HG02970 (cell line): ENCODE measurements around the gene GAGE1.
"Not testable (repeated sequence)": the region's sequence is repeated elsewhere in the genome, so short reads cannot be mapped to it uniquely, and the experiment has no call there.

Experiments used
- ATAC-seq: cut with Tn5 transposase; IDR thresholded peaks from one replicate; pipeline ENCODE4 v1.9.1; 2021; ENCODE audit warnings: mild to moderate bottlenecking, moderate library complexity, moderate number of reproducible peaks; ENCODE audit not compliant: unreplicated experiment, low FRiP score

Gene GAGE1, protein sequence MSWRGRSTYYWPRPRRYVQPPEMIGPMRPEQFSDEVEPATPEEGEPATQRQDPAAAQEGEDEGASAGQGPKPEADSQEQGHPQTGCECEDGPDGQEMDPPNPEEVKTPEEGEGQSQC

DNA sequence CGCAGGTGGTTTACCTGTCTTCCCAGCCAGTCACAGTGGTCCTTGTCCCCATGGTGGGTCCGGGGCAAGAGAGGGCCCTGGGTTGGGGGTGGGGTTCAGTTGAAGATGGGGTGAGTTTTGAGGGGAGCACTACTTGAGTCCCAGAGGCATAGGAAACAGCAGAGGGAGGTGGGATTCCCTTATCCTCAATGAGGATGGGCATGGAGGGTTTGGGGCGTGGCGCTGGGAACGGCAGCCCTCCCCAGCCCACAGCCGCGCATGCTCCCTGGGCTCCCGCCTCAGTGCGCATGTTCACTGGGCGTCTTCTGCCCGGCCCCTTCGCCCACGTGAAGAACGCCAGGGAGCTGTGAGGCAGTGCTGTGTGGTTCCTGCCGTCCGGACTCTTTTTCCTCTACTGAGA is at the start of gene GAGE1:
Gene GAGE1, plus strand, starts transcription at position 301 of the 400 bp plus-strand sequence. CDS start 1,155 bp downstream, outside the sequence.
- not testable (repeated sequence) for ATAC-seq

DNA sequence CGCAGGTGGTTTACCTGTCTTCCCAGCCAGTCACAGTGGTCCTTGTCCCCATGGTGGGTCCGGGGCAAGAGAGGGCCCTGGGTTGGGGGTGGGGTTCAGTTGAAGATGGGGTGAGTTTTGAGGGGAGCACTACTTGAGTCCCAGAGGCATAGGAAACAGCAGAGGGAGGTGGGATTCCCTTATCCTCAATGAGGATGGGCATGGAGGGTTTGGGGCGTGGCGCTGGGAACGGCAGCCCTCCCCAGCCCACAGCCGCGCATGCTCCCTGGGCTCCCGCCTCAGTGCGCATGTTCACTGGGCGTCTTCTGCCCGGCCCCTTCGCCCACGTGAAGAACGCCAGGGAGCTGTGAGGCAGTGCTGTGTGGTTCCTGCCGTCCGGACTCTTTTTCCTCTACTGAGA is 47.8 kb upstream of the GAGE1 start, which contains the start of gene GAGE12E:
Gene GAGE12E, plus strand, starts transcription at position 301 of the 400 bp plus-strand sequence. CDS start 1,155 bp downstream, outside the sequence.
- not testable (repeated sequence) for ATAC-seq

DNA sequence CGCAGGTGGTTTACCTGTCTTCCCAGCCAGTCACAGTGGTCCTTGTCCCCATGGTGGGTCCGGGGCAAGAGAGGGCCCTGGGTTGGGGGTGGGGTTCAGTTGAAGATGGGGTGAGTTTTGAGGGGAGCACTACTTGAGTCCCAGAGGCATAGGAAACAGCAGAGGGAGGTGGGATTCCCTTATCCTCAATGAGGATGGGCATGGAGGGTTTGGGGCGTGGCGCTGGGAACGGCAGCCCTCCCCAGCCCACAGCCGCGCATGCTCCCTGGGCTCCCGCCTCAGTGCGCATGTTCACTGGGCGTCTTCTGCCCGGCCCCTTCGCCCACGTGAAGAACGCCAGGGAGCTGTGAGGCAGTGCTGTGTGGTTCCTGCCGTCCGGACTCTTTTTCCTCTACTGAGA is 38.3 kb upstream of the GAGE1 start, which contains the start of gene GAGE12F:
Gene GAGE12F, plus strand, starts transcription at position 301 of the 400 bp plus-strand sequence. CDS start 1,155 bp downstream, outside the sequence.
- ATAC-seq, result not testable (repeated sequence)

DNA sequence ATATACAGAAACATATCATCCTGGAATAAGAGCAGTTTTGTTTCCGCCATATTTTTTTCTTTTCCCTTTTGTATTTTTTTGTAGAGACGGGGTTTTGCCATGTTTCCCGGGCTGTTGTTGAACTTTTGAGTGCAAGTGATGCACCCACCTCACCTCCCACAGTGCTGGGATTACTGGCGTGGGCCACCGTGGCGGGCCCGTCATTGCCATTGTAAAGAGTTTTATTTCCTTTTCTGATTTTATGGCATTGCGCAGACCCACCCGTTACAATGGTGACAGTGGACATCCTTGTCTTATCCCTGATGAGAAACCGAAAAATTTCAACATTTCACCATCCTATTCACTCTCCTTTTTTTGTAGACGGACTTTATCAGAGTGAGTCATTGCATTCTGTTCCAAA is 30.1 kb upstream of the GAGE1 start:
- not testable (repeated sequence) for ATAC-seq

DNA sequence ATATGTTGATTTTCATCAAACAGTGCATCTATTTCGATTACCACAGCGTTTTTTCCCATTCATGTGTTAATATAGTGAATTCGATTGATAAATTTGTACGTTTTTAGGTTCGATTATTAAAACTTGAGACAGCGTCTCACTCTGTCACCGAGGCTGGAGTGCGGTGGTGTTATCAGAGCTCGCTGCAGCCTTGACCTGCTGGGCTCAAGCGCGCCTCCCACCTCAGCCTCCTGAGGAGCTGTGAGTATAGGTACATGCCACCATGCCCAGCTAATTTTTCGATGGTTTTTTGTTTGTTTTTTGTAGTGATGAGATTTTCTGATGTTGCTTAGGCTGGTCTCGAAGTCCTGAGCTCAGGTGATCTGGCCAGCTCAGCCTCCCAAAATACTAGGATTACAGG is 29.7 kb upstream of the GAGE1 start:
- not testable (repeated sequence) for ATAC-seq

DNA sequence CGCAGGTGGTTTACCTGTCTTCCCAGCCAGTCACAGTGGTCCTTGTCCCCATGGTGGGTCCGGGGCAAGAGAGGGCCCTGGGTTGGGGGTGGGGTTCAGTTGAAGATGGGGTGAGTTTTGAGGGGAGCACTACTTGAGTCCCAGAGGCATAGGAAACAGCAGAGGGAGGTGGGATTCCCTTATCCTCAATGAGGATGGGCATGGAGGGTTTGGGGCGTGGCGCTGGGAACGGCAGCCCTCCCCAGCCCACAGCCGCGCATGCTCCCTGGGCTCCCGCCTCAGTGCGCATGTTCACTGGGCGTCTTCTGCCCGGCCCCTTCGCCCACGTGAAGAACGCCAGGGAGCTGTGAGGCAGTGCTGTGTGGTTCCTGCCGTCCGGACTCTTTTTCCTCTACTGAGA is 28.7 kb upstream of the GAGE1 start, which contains the start of gene GAGE12G:
Gene GAGE12G, plus strand, starts transcription at position 301 of the 400 bp plus-strand sequence. CDS start 1,155 bp downstream, outside the sequence.
- not testable (repeated sequence) for ATAC-seq

DNA sequence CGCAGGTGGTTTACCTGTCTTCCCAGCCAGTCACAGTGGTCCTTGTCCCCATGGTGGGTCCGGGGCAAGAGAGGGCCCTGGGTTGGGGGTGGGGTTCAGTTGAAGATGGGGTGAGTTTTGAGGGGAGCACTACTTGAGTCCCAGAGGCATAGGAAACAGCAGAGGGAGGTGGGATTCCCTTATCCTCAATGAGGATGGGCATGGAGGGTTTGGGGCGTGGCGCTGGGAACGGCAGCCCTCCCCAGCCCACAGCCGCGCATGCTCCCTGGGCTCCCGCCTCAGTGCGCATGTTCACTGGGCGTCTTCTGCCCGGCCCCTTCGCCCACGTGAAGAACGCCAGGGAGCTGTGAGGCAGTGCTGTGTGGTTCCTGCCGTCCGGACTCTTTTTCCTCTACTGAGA is 19.2 kb upstream of the GAGE1 start, which contains the start of gene GAGE12H:
Gene GAGE12H, plus strand, starts transcription at position 301 of the 400 bp plus-strand sequence. CDS start 1,155 bp downstream, outside the sequence.
- not testable (repeated sequence) for ATAC-seq

DNA sequence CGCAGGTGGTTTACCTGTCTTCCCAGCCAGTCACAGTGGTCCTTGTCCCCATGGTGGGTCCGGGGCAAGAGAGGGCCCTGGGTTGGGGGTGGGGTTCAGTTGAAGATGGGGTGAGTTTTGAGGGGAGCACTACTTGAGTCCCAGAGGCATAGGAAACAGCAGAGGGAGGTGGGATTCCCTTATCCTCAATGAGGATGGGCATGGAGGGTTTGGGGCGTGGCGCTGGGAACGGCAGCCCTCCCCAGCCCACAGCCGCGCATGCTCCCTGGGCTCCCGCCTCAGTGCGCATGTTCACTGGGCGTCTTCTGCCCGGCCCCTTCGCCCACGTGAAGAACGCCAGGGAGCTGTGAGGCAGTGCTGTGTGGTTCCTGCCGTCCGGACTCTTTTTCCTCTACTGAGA is 9.6 kb upstream of the GAGE1 start, which contains the start of gene GAGE2A:
Gene GAGE2A, plus strand, starts transcription at position 301 of the 400 bp plus-strand sequence. CDS start 1,155 bp downstream, outside the sequence.
- not testable (repeated sequence) for ATAC-seq

DNA sequence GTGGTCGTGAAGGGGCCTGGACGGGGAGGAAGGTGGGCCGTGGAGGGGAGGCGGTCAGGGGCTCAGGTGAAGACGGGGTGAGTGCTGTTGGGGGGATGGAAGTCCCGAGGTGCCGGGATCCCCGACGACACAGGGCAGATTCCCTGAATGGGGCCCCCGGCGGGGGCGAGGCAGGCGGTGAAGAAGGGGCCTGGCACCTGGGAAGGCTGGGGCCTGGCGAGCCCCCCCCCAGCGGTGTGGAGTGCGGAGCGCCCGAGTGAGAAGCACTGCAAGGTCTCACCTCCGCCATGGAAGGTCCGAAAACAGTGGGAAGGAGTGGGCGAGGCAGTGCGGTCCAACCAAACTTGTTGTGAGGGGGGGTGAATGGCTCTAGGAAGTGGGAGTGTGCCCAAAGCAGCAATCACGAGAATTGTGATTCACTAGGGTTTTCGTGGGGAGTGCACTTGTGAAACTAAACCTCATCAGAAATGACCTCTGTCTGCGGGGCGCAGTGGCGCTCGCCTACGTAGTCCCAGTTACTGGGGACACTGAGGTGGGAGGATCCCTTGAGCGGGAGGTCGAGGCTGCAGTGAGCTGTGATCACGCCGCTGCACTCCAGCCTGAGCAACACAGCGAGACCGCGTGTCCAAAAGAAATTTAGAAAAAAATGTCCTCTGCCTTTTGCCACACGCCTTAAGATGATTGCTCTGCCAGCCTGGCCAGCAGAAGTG is 8.9 kb upstream of the GAGE1 start:
- ATAC-seq, result not testable (repeated sequence)

DNA sequence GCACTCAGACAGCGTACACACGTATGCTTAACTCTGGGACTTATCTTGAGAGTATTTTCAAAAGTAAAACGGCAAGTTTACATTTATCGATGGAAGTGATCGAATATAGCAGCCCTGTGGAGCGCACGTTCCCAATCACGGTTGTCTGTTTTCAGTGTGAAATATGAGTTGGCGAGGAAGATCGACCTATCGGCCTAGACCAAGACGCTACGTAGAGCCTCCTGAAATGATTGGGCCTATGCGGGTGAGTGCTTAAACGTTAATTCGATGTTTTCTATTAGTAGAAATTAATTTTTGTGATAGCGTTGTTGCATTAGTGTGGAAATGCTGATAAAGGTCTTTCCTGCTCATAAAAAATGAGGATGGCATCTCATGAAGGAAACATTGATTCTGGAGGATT is 8.3 kb upstream of the GAGE1 start:
- not testable (repeated sequence) for ATAC-seq

DNA sequence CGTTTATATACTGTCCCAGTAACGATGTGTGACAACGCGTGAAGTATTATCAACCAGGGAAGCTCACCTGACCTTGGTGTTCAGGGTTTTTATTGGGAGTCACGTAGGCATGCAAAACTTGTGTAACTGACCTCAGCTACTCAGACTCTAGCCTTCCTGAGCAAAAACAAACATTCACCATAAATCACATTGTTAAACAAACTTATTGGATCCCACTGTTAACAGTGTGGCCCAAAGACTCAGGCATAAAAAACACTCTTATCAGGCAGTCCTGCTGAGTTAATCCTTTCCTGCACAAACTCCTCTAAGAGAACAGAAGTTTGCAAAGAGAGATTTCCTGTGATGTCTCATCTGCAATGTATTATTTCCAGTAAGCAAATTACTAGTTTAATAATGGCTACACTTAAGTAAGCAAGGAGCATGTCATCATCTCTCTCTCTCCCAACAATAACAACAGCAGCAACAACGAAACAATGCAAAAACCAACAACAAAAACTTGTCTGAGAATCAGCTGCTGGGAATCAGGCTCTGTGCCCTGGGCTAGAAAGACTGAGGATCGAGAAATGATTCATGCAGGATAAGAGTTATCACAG is 12.0 kb downstream of the GAGE1 start:
- ATAC-seq, result no peak

DNA sequence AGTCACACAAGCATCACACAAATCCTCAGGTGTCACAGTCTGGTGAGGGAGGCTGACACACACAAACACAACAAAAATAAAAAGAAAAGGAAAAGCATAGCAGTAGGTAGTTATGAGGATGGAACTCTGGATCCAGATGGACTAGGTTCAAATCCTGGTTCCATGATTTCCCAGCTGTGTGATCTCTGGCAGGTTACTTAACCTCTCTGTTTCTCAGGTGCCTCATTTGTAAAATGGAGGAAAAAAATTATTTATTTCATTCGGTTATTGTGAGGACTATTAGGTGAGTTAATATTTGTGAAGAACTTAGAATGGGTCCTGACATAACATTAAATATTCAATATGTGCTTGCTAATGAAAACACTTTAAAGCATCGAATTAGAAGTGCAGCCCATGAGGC is 19.8 kb downstream of the GAGE1 start:
- ATAC-seq, result no peak

DNA sequence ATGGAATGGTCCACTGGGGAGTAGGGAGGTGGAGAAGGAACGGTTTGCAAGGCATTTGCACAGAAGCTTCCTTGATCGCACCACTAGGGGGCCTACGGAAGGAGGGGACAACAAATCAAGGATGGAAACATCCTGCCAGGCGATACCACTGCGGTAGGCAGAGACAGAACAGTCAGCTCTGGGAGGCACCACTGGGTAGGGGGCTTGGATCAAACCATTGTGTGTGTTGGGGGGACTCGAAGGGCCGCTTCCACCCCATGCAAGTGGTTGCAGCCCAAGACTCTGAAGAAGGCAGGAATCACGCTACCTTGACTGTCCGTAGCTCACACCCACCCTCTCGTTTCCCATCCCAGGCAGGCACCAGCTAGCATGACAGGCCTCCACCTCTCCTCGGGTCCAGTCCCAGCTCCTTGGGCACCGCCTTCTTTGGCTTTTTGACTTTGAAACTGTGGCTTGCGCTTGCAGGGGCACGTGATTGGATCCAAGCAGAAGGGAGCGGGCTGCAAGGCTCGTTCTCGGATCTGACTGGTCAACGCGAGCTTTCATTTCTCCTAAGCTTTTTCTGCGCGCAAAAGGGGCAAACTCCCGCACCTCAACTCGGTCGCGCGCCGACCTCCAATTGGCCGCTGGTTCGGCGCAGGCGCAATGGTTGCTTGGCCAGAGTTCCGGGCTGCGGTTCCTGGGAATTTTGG is 28.4 kb downstream of the GAGE1 start:
- ATAC-seq, result no peak

DNA sequence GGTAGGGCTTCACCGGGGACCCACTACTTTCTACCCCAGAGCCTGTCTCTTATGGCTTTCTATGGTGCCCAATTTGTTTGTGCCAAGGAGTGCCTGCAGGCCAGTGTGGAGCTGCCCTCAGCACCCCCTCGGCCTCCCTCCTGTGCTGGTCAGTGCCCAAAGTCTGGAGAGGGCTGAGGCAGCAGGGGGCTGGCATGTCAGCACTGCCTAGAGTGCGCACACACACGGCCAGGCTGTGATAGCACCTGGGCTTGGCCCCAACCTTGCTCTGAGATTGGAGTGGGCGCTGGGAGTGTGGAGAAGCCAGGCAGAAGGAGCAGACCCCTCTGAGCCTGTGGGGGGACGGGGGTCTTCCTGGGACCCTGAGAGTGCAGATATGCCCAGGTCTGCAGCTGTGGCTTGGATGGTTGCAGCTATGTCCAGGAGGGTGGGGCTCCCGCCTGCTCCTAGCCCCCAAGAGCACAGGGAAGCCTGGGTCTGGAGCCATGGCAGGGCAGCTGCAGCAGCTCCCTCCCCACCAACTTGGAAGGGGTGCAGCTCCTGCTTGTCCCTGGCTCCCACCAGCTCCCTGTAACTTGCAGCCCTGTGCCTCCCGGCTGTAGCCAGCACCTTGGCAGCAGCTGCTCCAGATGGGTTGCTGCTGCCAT is 46.3 kb downstream of the GAGE1 start:
- no peak for ATAC-seq

DNA sequence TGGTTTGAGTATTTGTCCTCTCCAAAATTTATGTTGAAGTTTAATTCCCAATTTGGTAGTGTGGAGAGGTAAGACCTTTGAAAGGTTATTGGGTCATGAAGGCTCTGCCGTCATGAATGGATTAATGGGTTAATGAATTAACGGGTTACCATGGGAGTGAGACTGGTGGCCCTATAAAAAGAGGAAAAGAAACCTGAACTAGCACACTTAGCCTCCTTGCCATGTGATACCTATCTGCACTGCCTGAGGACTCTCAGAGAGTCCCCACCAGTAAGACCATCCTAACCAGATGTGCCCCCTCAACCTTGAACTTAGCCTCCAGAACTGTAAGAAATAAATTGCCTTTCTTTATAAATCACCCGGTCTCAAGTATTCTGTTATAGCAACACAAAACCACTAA is 57.7 kb downstream of the GAGE1 start:
- no peak for ATAC-seq
